OCI-LY7 (cell line): ENCODE results near the gene SLIRP.

ENCODE experiments used
- CTCF ChIP-seq: fragments of 200-600 bp; sonication (generic); conservative IDR thresholded peaks from 2 replicates; pipeline ENCODE4 v1.5.1; 2014; ENCODE audit warnings: mild to moderate bottlenecking, antibody characterized with exemption, low read length, moderate library complexity, mixed read lengths
- EZH2phosphoT487 ChIP-seq: fragments of 200-600 bp; sonication (generic); IDR thresholded peaks from 2 replicates; pipeline ENCODE4 v1.6.1; 2018; ENCODE audit warnings: low read depth, borderline replicate concordance, mild to moderate bottlenecking, mixed run types, antibody characterized with exemption, low read length, moderate library complexity, mixed read lengths

- TF ChIP-seq CTCF (no peak), EZH2phosphoT487 (no peak)
These were observed 1.5 kb downstream of the SLIRP start for GRCh38 chr14:77709412-77709811.
